HG03571 (cell line): Measurements from ENCODE around the gene NOL6.
"Not testable (repeated sequence)": the region's sequence is repeated elsewhere in the genome, so short reads cannot be mapped to it uniquely, and the experiment has no call there.

ENCODE experiments used
- ATAC-seq: cut with Tn5 transposase; IDR thresholded peaks from one replicate; pipeline ENCODE4 v1.9.1; 2021; ENCODE audit not compliant: unreplicated experiment

Gene NOL6, protein sequence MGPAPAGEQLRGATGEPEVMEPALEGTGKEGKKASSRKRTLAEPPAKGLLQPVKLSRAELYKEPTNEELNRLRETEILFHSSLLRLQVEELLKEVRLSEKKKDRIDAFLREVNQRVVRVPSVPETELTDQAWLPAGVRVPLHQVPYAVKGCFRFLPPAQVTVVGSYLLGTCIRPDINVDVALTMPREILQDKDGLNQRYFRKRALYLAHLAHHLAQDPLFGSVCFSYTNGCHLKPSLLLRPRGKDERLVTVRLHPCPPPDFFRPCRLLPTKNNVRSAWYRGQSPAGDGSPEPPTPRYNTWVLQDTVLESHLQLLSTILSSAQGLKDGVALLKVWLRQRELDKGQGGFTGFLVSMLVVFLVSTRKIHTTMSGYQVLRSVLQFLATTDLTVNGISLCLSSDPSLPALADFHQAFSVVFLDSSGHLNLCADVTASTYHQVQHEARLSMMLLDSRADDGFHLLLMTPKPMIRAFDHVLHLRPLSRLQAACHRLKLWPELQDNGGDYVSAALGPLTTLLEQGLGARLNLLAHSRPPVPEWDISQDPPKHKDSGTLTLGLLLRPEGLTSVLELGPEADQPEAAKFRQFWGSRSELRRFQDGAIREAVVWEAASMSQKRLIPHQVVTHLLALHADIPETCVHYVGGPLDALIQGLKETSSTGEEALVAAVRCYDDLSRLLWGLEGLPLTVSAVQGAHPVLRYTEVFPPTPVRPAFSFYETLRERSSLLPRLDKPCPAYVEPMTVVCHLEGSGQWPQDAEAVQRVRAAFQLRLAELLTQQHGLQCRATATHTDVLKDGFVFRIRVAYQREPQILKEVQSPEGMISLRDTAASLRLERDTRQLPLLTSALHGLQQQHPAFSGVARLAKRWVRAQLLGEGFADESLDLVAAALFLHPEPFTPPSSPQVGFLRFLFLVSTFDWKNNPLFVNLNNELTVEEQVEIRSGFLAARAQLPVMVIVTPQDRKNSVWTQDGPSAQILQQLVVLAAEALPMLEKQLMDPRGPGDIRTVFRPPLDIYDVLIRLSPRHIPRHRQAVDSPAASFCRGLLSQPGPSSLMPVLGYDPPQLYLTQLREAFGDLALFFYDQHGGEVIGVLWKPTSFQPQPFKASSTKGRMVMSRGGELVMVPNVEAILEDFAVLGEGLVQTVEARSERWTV

DNA sequence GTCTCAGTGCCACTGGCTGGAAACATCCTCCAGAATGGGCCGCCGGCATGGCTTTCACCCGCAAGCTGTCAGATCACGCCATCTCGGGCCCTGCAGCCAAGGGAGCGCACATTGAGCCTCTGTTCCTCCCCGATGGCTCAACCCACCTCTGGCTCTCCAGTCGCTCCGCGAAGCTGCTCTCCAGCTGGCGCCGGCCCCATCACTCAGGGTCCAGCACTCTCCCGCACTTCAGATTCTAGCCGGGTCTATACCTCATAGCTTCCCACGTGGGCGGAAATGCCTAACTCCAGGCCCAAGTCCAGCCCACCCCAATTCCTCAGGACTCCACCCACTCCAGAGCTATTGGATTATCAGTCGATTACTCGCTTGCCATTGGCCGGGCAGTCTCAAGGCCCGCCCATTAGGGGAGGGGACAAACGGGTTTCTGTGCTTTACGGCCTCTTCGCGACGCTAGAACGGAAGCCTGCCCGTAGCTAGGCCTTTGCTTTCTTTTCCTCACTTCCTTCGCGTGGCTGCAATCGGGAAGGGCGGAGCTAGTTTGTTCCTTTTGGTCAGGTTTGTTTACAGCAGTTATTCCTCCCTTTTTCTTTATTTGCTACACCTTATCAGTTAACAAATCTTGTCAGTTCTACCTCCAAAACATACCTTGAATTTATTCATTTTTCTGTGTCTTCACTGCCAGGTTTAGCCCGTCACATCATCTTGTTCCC, at the start of gene NOL6:
Gene NOL6, minus strand, starts transcription at position 282 of the 710 bp plus-strand sequence. Its CDS starts 82 bp downstream, at position 200.
- peak; percentile 96 for ATAC-seq

DNA sequence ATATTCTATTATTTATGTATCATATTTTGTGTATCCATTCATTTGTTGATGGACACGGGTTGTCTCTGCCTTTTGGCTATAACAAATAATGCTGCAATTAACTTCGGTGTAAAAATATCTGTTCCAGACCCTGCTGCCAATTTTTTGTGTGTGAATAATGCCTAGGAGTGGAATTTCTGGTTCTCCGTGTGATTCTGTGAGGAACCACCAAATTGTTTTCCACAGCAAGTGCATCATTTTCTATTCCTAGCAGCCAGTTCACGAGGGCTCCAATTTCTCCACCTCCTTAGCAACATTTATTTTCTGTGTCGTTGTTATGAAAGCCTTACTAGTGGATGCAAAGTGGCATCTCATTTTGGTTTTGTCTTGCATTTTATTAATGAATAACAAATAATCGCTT, 48.1 kb upstream of the NOL6 start:
- ATAC-seq: not testable (repeated sequence)

DNA sequence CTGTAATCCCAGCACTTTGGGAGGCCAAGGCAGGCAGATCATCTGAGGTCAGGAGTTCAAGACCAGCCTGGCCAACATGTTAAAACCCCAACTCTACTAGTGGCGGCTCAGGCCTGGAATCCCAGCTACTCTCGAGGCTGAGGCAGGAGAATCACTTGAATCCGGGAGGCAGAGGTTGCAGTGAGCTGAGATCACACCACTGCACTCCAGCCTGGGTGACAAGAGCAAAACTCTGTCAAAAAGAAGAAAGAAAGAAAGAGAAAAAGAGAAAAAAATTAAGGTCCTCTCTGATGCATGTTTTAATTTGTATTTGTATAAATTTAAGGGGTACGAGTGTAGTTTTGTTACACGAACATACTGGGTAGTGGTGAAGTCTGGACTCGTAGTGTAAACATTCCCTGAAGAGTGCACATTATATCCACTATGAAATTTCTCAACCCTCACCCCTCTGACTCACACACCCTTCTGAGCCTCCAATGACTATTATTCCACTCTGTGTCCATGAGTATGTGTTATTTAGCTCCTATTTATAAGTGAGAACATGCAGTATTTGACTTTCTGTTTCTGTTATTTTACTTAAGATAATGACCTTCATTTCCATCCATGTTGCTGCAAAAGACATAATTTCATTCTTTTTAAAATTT, 44.3 kb upstream of the NOL6 start:
- not testable (repeated sequence) for ATAC-seq

DNA sequence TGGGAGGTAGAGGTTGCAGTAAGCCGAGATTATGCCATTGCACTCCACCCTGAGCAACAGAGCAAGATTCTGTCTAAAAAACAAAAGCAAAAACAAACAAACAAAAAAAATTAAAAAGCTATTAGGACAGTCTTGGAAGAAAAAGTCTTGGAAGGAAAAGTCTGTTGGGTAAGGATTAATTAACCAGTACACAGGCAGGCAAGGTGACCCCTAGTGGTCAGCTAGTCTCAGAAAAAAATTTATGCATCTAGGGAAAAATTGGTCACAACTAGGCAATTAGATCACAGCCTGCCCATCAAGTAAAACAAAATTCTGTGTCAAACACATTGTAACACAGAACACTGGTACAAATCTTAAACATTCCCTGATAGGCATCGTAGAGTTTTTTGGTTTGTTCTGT, 43.6 kb upstream of the NOL6 start:
- ATAC-seq: no peak

DNA sequence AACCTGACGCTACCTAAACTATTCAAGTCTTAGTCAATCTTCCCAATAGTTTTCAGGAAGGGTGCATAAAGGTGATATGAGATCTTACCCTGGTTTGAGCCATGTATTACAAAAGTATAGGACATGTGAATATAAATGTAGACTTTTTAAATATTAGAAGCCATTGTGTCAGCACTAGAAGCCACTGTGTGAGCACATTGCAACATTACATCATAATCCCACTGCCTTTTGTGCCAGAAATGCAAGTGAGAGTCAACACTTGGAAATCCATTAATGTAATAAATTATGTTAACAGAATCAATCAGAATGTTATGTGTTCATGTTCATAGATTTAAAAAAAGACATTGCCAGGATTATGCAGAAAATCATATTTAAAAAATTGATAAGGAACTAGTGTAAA, 42.7 kb upstream of the NOL6 start:
- ATAC-seq: not testable (repeated sequence)

DNA sequence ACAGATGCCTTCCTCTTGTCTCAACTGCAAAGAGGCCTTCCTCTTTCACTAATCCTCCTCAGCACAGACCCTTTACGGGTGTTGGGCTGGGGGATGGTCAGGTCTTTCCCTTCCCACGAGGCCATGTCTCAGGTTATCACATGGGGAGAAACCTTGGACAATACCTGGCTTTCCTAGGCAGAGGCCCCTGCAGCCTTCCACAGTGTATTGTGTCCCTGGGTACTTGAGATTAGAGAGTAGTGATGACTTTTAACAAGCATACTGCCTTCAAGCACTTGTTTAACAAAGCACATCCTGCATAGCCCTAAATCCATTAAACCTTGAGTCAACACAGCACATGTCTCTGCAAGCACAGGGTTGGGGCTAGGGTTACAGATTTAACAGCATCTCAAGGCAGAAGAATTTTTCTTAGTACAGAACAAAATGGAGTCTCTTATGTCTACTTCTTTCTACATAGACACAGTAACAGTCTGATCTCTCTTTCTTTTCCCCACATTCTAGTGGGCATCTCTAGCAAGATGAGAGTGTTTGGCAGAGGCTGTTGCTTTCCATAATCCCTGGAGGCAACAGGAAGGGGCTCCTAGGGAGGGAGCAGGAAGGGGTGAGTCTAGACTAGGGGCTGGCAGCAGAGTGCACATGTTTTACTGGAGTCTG, 41.7 kb upstream of the NOL6 start:
- not testable (repeated sequence) for ATAC-seq

DNA sequence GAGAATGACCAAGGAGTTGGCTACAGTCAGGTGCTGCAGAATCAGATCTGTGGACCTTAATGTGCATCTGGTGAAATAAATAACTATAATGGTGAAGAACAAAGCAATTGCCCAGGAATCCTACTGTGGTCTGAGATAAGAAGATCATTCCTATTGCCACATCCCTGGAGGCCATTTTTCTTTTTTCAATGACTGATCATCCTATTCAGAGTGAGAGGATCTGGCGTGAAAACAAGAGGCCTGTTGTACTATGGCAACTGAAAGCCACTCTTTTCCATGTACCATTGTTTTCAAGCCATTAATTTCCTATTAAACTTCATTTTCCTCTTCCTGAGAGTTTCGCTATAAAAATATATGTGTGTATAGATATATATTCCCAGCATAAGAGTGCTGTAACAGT, 38.8 kb upstream of the NOL6 start:
- not testable (repeated sequence) for ATAC-seq

DNA sequence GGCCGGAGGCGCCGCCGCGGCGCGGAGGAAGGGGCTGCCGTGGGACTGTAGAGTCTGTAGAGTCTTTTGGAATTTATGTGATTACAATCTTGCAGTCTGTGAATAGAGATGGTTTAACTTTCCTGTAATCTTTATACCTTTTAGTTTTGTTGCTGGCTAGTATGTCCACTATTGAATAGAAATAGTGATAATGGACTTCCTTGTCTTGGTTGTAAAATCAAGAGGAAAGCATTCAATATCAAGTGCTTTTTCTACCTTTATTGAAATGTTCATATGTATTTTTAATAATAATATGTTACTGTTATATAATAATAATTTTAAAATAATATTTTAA, 37.4 kb upstream of the NOL6 start:
- not testable (repeated sequence) for ATAC-seq

DNA sequence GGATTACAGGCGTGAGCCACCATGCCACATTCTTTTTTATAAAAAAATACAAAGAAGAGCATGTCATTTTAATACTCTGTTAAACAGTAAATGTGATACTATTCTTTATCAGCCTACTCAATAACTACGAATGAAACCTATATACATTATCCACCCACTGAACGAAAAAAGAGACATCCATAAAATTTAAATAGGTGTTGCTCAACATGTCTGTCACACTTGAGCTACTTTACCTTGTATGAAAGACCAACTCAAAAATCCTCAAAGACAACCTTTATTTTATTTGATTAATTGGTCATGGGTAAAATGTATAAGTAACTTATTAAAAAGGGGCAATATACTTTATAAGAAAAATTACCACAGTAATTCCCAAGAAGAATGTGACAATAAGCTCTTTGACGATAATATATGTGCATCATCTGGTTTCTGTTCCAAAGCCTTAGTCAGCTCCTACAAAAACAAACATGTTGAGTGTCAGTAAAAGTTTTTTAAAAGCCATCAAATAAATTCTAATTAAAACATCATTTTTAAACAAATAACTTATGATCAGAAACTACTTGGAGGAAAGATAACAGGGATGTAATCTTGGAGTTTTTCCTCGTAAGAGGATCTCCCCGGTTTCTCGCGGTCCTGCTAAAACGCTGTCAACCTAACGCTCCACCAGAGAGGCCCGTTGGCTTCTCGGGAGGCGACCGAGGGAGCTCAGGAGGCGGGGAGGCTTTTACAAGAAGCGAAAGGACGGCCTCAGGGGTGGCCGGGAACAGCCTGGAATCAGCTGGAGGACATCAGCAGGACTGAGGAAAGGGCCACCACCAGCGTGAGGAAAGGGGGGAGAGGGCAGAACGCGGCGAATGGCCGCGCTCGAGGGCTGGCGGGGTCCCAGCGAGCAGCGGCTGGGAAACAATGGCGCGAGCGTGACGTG, 36.8 kb upstream of the NOL6 start:
- ATAC-seq: no peak

DNA sequence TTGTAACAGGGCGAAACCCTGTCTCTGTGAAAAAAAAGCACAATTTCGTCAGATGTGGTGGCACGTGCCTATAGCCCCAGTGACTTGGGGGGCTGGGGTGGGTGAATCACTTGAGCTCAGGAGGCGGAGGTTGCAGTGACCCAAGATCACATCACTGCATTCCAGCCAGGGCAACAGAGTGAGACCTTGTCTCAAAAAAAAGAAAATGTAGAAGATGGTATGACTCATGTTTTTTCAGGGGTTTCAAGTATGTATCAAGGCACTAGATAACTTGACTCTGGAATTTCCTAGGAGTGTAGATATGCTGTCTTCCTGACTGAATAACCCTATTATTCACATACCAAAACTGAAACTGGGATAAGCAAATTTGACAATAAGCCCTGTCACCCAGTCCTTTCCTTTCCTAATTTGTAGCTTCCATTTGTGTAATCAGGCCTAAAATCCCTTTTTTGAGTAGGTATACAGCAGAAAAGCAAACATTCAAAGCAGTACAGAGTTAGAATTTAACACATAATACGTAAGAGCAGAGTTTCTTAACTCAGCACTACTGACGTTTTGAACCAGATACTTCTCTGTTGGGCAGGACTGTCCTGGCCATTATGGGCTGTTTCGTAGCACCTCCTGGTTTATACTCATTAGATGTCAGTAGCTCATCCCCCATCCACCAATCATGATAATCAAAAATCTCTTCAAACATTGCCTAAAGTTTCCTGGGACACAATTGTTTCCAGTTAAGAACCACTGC, 33.1 kb upstream of the NOL6 start:
- ATAC-seq: no peak

DNA sequence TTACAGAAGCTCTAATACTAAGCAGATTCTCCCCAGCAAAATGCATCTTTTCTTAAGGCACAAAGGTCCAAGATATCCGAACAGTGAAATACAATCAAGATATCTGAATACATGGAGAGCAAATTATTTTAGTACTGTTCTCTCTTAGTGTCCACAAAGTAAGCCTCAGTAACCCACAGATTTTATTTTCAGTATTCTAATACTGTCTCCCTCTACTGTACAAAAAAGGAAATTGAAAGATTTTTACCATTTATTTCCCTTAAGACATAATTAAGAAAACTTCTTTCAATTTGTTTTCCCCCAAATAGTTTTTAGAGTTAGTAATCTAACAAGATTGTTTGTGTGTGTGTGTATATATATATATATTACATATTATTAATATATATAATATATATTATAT, 24.7 kb upstream of the NOL6 start:
- ATAC-seq: no peak

DNA sequence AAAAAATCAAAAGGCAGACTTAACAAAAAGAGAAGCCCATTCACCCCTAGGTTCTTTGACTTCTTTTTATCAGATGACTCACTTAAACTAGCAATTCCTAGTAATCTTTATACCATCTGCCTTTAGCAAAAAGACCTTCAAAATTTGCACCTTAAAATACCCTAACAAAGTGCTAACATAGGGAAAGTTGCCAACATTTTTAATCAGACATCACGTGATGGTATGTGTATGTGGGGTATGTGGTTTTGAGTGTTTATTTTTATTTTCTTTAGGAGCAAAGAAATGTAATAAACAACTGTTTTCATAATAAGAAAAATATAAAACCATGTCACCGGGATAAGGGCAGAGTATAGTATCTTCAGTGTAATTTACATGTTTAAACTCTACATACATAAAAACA, 20.1 kb upstream of the NOL6 start:
- ATAC-seq: not testable (repeated sequence)

DNA sequence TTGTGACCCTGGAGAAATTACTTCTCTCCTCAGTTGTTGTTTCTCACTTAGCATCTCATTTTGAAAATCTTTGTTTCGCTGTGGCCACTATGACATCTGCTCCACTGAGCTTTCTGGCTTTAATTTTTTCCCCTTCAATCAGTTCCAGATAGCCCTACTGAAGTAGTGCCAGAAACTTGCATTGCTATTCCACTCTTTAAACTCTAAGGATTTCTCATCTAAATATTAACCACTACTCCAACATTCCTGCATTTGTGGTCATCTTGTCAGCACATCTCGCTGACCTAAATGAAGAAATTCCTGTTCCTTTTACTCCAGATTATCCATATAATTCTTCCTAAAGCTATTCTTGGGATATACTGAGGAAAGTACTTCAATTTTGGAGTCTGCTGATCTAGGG, 15.3 kb upstream of the NOL6 start:
- ATAC-seq: no peak

DNA sequence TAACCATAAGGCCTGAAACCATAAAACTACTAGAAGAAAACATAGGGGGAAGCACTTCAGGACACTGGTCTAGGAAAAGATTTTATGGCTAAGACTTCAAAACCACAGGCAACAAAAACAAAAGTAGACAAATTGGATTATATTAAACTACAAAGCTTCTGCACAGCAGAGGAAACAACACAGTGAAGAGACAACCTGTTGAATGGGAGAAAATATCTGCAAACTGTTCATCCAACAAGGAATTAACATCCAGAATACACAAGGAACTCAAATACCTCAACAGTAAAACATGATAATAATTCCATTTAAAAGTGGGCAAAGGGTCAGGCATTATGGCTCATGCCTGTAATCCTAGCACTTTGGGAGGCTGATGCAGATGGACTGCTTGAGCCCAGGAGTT, 11.6 kb upstream of the NOL6 start:
- not testable (repeated sequence) for ATAC-seq

DNA sequence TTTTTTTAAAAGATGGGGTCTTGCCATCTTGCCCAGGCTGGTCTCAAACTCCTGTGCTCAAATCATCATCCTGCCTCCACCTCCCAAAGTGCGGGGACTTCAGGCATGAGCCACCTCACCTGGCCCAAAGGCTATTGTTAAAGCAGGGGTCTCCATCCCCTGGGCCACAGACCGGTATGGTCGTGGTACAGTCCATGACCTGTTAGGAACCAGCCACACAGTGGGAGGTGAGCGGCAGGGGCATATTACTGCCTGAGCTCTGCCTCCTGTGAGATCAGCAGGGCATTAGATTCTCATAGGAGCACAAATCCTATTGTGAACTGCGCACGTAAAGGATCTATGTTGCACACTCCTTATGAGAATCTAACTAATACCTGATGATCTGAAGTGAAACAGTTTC, 7.3 kb upstream of the NOL6 start:
- ATAC-seq: no peak

DNA sequence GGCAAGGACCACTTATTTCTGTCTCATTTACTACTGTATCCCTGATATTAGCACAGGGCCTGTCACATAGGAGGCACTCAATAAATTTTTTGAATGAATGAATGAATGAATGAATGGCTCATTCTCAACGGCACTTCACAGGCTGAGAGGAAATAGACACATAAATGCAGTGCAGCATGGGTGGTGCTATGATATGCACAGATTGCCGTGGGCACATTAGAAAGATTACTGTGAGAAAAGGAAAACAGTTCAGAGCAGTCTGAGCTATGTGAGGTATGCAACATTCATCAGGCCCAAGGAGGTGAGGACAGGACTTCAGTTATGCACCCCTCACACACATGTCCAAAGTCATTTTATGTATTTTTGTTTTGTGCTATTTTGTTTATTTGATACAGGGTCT, 6.4 kb upstream of the NOL6 start:
- ATAC-seq: no peak

DNA sequence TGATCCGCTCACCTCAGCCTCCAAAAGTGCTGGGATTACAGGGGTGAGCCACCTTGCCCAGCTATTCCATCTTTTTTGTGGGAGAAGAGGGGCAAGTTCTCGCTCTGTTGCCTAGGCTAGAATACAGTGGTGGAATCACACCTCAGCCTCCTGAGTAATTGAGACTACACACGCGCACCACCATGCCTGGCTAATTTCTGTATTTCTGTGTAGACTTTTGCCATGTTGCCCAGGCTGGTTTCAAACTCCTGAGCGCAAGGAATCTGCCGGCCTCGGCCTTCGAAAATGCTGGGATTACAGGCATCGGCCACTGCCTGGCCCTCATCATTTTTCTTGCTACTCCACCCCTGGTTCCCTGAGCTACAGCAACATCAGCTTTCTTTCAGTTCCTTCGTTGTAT, 2.8 kb upstream of the NOL6 start:
- ATAC-seq: no peak

DNA sequence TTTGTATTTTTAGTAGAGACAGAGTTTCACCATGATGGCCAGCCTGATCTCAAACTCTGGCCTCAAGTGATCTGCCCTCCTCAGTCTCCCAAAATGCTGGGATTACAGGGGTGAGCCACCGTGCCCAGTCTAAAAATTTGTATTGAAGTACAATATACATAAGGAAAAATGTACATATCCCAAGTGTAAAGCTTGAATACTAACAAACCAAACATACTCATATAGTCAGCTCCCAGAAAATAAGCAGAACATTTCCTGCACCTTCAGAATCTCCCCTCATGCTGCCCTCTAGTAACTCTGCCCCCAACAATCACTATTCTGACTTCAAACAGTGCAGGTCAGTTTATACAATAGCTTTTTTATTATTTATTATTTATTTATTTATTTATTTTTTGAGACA, 1.6 kb upstream of the NOL6 start:
- ATAC-seq: no peak
